GM12878 (cell line): ENCODE results near the gene PLXNC1. TPM values are rescaled to one million over a fixed set of nuclear protein-coding genes. Genes with fewer than 3 reads are reported as not detected.

Source experiments
- ATAC-seq: fragments of 200-7000 bp; cut with Tn5 transposase; 3 replicates; pipeline ENCODE4 v1.9.1; 2020; ENCODE audit warnings: mild to moderate bottlenecking, moderate library complexity
- BruUV-seq: library from RNA; stranded (reverse); fragments of 400-500 nt; replicated peaks from 2 replicates; lab custom pipeline; 2021; lab: Mats Ljungman, UMichigan
- CTCF ChIA-PET: fragments of 300-600 bp; sonication (Branson Sonifier 250); formaldehyde crosslinking; extraction: SDS; loops from one replicate; lab custom pipeline; 2021; ENCODE audit warnings: inconsistent platforms; lab: Yijun Ruan, JAX
- POLR2A ChIA-PET: fragments of 350-600 bp; formaldehyde crosslinking; extraction: SDS; loops from one replicate; lab custom pipeline; 2021; ENCODE audit warnings: inconsistent platforms; lab: Charles Lee
- RAD21 ChIA-PET: fragments of 300-600 bp; sonication (Branson Sonifier 250); formaldehyde crosslinking; loops from one replicate; lab custom pipeline; 2023; ENCODE audit warnings: antibody characterized with exemption; ENCODE audit not compliant: unreplicated experiment; lab: Charles Lee
- SMC1A ChIA-PET: fragments of 300-600 bp; sonication (Branson Sonifier 250); formaldehyde crosslinking; loops from one replicate; lab custom pipeline; 2023; ENCODE audit not compliant: unreplicated experiment, uncharacterized antibody; lab: Charles Lee
- DNase-seq: peaks from one replicate; pipeline ENCODE4 v3.0.0-alpha.2; 2011; ENCODE audit warnings: low read depth, low spot score
- FAIRE-seq: peaks from 3 replicates; lab custom pipeline; 2011; peaks lifted over from hg19 to GRCh38; lab: Jason Lieb, UNC
- H2AFZ ChIP-seq: 2 replicates; pipeline ENCODE4 v1.6.0; 2011; ENCODE audit warnings: low read depth, low read length, control low read depth; ENCODE audit not compliant: control insufficient read depth
- H3K27ac ChIP-seq: 2 replicates; pipeline ENCODE4 v1.5.1; 2011; ENCODE audit warnings: control low read depth; ENCODE audit not compliant: control insufficient read depth, insufficient read depth
- H3K27me3 ChIP-seq, 2 experiments: replicated peaks in 1 of 2; 2 replicates each; pipeline versions ENCODE4 v1.6.0 to v1.6.1; 2011; ENCODE audit warnings: low read length in 1 of 2; ENCODE audit not compliant: control insufficient read depth in 2 of 2, insufficient read depth in 2 of 2
- H3K36me3 ChIP-seq, 2 experiments: 2 replicates each; pipeline ENCODE4 v1.5.1; 2011; ENCODE audit warnings: low read length in 1 of 2; ENCODE audit not compliant: control insufficient read depth in 2 of 2, insufficient read depth in 2 of 2
- H3K4me1 ChIP-seq: 2 replicates; pipeline ENCODE4 v1.6.1; 2011; ENCODE audit warnings: mild to moderate bottlenecking, low read length, moderate library complexity, mixed read lengths; ENCODE audit not compliant: control insufficient read depth, insufficient read depth
- H3K4me2 ChIP-seq: 2 replicates; pipeline ENCODE4 v1.6.0; 2011; ENCODE audit warnings: control low read depth; ENCODE audit not compliant: control insufficient read depth, insufficient read depth
- H3K4me3 ChIP-seq: fragments of 200-600 bp; sonication (generic); 2 replicates; pipeline ENCODE4 v1.5.1; 2016
- H3K79me2 ChIP-seq: 2 replicates; pipeline ENCODE4 v1.6.0; 2011; ENCODE audit warnings: low read length; ENCODE audit not compliant: control insufficient read depth, insufficient read depth
- H3K9ac ChIP-seq: 2 replicates; pipeline ENCODE4 v1.8.0; 2011; ENCODE audit warnings: low read length, control low read depth, mixed read lengths; ENCODE audit not compliant: control insufficient read depth, insufficient read depth
- H3K9me3 ChIP-seq: replicated peaks from 3 replicates; pipeline ENCODE4 v1.5.1; 2011; ENCODE audit warnings: mild to moderate bottlenecking, low read length; ENCODE audit not compliant: control insufficient read depth, insufficient read depth
- H4K20me1 ChIP-seq: 2 replicates; pipeline ENCODE4 v1.6.0; 2011; ENCODE audit not compliant: control insufficient read depth, insufficient read depth
- BACH1 ChIP-seq: fragments of 450-650 bp; IDR thresholded peaks from 2 replicates; pipeline ENCODE4 v1.6.1; 2017; ENCODE audit warnings: mild to moderate bottlenecking, borderline replicate concordance
- BHLHE40 ChIP-seq, 2 experiments: fragments of 450-650 bp in 1 of 2; IDR thresholded peaks; 2 replicates each; pipeline ENCODE4 v1.6.1; 2011 to 2017; ENCODE audit warnings: low read depth in 2 of 2, borderline replicate concordance in 1 of 2, improper control_type of control experiment in 1 of 2, low read length in 1 of 2, mild to moderate bottlenecking in 1 of 2
- BMI1 ChIP-seq: fragments of 450-650 bp; IDR thresholded peaks from 2 replicates; pipeline ENCODE4 v1.6.1; 2016; ENCODE audit warnings: mild to moderate bottlenecking, moderate library complexity, borderline replicate concordance
- CBX5 ChIP-seq: sonication (generic); IDR thresholded peaks from 2 replicates; pipeline ENCODE4 v1.6.1; 2016; ENCODE audit warnings: low read depth, moderate library complexity, mild to moderate bottlenecking, inconsistent platforms
- CTCF ChIP-seq, 3 experiments: IDR thresholded peaks in 2 of 3; conservative IDR thresholded peaks in 1 of 3; 2 replicates each; pipeline ENCODE4 v1.5.1; 2011; ENCODE audit warnings: low read depth in 3 of 3, low read length in 3 of 3, mild to moderate bottlenecking in 3 of 3, control low read depth in 2 of 3, moderate library complexity in 2 of 3, inconsistent platforms in 1 of 3, mixed read lengths in 1 of 3; ENCODE audit not compliant: control insufficient read depth in 2 of 3, insufficient read depth in 1 of 3; ENCODE audit errors: extremely low read depth in 1 of 3
- EED ChIP-seq: sonication (generic); IDR thresholded peaks from 2 replicates; pipeline ENCODE4 v1.6.1; 2016; ENCODE audit warnings: antibody characterized with exemption, low read depth
- EGR1 ChIP-seq, 2 experiments: IDR thresholded peaks; 1 replicate in 1 of 2; 2 replicates in 1 of 2; pipeline ENCODE4 v1.6.1; 2011 to 2012; ENCODE audit warnings: low read depth in 2 of 2, low read length in 2 of 2, borderline replicate concordance in 1 of 2, mild to moderate bottlenecking in 1 of 2, moderate library complexity in 1 of 2
- JUND ChIP-seq: IDR thresholded peaks from 2 replicates; pipeline ENCODE4 v1.6.1; 2012; ENCODE audit warnings: low read depth, mild to moderate bottlenecking, low read length, improper control_type of control experiment, moderate library complexity
- KDM1A ChIP-seq: fragments of 200-600 bp; sonication (generic); IDR thresholded peaks from 2 replicates; pipeline ENCODE4 v1.6.1; 2016; ENCODE audit warnings: borderline replicate concordance
- POU2F2 ChIP-seq: IDR thresholded peaks from 3 replicates; pipeline ENCODE4 v1.6.1; 2011; ENCODE audit warnings: low read depth, mild to moderate bottlenecking, low read length, borderline replicate concordance
- SRF ChIP-seq, 2 experiments: IDR thresholded peaks; 2 replicates each; pipeline ENCODE4 v1.6.1; 2011; ENCODE audit warnings: low read depth in 2 of 2, low read length in 2 of 2, mild to moderate bottlenecking in 1 of 2, moderate library complexity in 1 of 2
- STAT1 ChIP-seq: fragments of 450-650 bp; conservative IDR thresholded peaks from 2 replicates; pipeline ENCODE4 v1.6.1; 2014; ENCODE audit warnings: antibody characterized with exemption, mild to moderate bottlenecking
- TCF7 ChIP-seq: IDR thresholded peaks from 2 replicates; pipeline ENCODE4 v1.6.1; 2014; ENCODE audit warnings: antibody characterized with exemption, borderline replicate concordance
- WGBS: methylation state at CpG from one replicate; pipeline ENCODE4 v1.1.6; 2016; ENCODE audit warnings: low lambda C conversion rate; ENCODE audit not compliant: insufficient replicate concordance, insufficient coverage; ENCODE audit errors: missing lambda C conversion rate; 5-methylcytosine and 5-hydroxymethylcytosine counted together
- in situ Hi-C: fragments of 300-500 bp; cut with MboI; formaldehyde crosslinking; loops from 9 replicates; pipeline ENCODE4 v1.14.3; 2018; ENCODE audit warnings: mixed read lengths
- intact Hi-C: fragments of 100-400 bp; cut with micrococcal nuclease; formaldehyde crosslinking; loops from one replicate; pipeline ENCODE4 v1.14.2; 2022; ENCODE audit not compliant: unreplicated experiment
- polyA plus RNA-seq, 11 experiments: library from polyadenylated mRNA; depleted of rRNA in 4 of 11; unstranded in 6 of 11; stranded (reverse) in 5 of 11; fragments of >200 nt; fragmentation: Nextera tagmentation in 4 of 11; fragmentation: Illumina TruSeq in 1 of 11; extraction: Ambion mirVana in 4 of 11; extraction: Trizol in 1 of 11; gene quantifications; 1 replicate in 1 of 11; 2 replicates in 10 of 11; pipeline versions ENCODE4 v1.2.1 to v1.2.3, GENCODE V29; 2011 to 2016; ENCODE audit warnings: inconsistent platforms in 2 of 11, missing spikeins in 2 of 11, low read depth in 1 of 11
- total RNA-seq, 4 experiments: library from RNA; depleted of rRNA in 3 of 4; stranded (reverse); fragments of >200 nt in 3 of 4; fragmentation: Illumina TruSeq in 1 of 4; extraction: Trizol in 1 of 4; gene quantifications; 2 replicates each; pipeline versions ENCODE4 v1.2.1 to v1.2.3, GENCODE V29; 2013 to 2021

PLXNC1 gene
- total and polyA plus RNA-seq, 10 of the 15 experiments (the other 5 are each of a cell fraction or from before 2014, with no cell fraction given): 5.2 to 41.2 (median 24.6) TPM

- no peak overlapping the region for H3K4me2 ChIP-seq
- peaks cover 51% of the 10 kb centered on the region for H3K4me1 ChIP-seq
- intact Hi-C loops (no loop called here), in situ Hi-C loops (no loop called here)
- no peak overlapping the region for H3K27ac ChIP-seq
- no peak for FAIRE-seq
- peaks cover 12 to 39% of the 10 kb centered on the region in 2 experiments for H3K36me3 ChIP-seq
- TF ChIP-seq JUND (no peak), STAT1 (no peak), KDM1A (no peak), CBX5 (no peak), TCF7 (no peak), BHLHE40 (IDR thresholded peaks at IDR 0.05; ENCODE audit: borderline replicate concordance in 1 of 2, low read depth in 2 of 2, low read length in 1 of 2) (no peak), SRF (IDR thresholded peaks at IDR 0.05; ENCODE audit: low read depth in 2 of 2, low read length in 2 of 2) (no peak), BMI1 (no peak), POU2F2 (no peak), CTCF (IDR thresholded peaks at IDR 0.05 in 2 of 3, conservative IDR thresholded peaks at IDR 0.05 in 1 of 3; ENCODE audit: control insufficient read depth in 2 of 3, extremely low read depth in 1 of 3, insufficient read depth in 1 of 3, low read depth in 3 of 3, low read length in 3 of 3) (no peak), EED (no peak), BACH1 (no peak), EGR1 (IDR thresholded peaks at IDR 0.05; ENCODE audit: borderline replicate concordance in 1 of 2, low read depth in 2 of 2, low read length in 2 of 2) (no peak)
- H3K4me3 ChIP-seq: no peak overlapping the region
- H2AFZ ChIP-seq: no peak overlapping the region
- ChIA-PET RAD21 (interaction anchor here (2.6 to 7.5 kb wide), 4 partner anchors 17 to 109 kb away, joined by 15 to 107 read pairs (median 21); no protein-coding TSS in a partner anchor), CTCF (interaction anchor here (1.1 to 2.7 kb wide), 3 partner anchors 17 to 56 kb away, joined by 3 to 11 read pairs (median 3); no protein-coding TSS in a partner anchor), SMC1A (interaction anchor here (1.0 to 6.7 kb wide), 9 partner anchors 10 to 110 kb away, joined by 3 to 95 read pairs (median 10); no protein-coding TSS in a partner anchor), POLR2A (interaction anchor here (1.2 to 7.2 kb wide), 3 partner anchors 50 to 111 kb away, joined by 3 to 56 read pairs (median 3); no protein-coding TSS in a partner anchor)
- BruUV-seq: no TSS peak
- 95% methylated on average over 2 of the region's 2 CpGs for WGBS
- no peaks in the 10 kb centered on the region for H3K27me3 ChIP-seq
- no peak for ATAC-seq
- no peak overlapping the region for H3K9ac ChIP-seq
- no peak for DNase-seq
- no peaks in the 10 kb centered on the region for H3K9me3 ChIP-seq
- H3K79me2 ChIP-seq: no peaks in the 10 kb centered on the region
- no peaks in the 10 kb centered on the region for H4K20me1 ChIP-seq
These were observed 112.7 kb downstream of the PLXNC1 start for GRCh38 chr12:94261119-94261518.
